ENCODE data around the gene SREBF2. TPM values are rescaled to one million over a fixed set of nuclear protein-coding genes. Genes with fewer than 3 reads are reported as not detected.
A peak's percentile ranks its signal among the peaks of the same experiment; 100 is the strongest.
"Not testable (repeated sequence)": the region's sequence is repeated elsewhere in the genome, so short reads cannot be mapped to it uniquely, and the experiment has no call there.

The SREBF2 gene
- total RNA-seq, 6 donors from 2014 or later = 124 to 175 (median 145) TPM

DNA sequence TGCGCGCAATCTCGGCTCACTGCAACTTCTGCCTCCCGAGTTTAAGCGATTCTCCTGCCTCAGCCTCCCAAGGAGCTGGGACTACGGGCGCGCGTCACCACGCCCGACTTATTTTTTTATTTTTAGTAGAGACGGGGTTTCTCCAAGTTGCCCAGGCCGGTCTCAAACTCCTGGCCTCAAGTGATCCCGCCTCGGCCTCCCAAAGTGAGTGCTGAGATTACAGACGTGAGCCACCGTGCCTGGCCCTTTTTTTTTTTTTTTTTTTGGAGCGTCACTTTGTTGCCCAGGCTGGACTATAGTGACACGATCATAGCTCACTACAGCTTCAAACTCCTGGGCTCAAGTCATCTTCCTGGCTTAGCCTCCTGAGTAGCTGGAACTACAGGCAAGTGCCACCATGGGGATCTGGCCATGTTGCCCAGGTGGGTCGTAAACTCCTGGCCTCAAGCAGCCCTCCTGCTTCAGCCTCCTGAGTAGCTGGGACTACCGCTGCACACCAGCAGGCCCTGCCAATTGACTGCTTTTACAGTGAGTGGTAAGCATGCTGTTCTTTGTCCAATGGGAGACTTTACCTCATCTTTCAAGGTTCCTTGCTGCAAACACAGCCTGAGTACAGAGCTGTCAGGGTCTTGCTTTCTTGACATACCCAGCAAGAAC, 114.6 kb downstream of the SREBF2 start:
- ATAC-seq (ENCODE audit: low FRiP score in 2 of 2) (no peak), DNase-seq (no peak)
- Histone ChIP-seq H3K27ac (peak overlapping the region in 1 of 4 donors; percentile 72), H3K4me3 (peak overlapping the region in 3 of 4 donors; percentile 80 to 90 (median 82)), H3K36me3 (no peaks in the 10 kb centered on the region), H3K4me1 (peaks cover 8 to 16% (median 14%) of the 10 kb centered on the region in 4 donors), H3K9me3 (no peaks in the 10 kb centered on the region), H3K27me3 (no peaks in the 10 kb centered on the region)
- WGBS, 2 donors = 70 to 71% methylated on average over 19 to 21 of the region's 21 CpGs
- TF ChIP-seq POLR2A (IDR thresholded peaks at IDR 0.05) (no peak), POLR2AphosphoS5 (IDR thresholded peaks at IDR 0.05) (no peak)

DNA sequence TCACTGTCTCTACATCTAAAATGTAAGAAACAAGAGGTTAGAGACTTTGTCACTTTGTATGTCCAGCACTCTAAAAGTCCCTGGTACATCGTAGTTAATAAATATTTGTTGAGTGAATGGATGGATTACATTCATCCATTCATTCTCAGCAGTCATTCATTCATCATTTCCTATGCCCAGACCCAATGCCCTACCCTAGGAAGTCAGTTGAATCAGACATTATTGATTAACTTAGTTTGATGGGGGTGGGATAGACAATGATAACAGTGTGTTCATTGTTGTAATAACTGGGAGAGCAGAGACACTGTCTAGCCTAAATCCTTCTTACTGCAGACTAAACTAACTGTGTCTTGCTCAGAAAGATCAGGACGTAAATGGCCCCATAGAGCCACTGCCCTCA, 115.2 kb downstream of the SREBF2 start:
- no peaks in the 10 kb centered on the region for H3K36me3 ChIP-seq
- 93 to 94% methylated on average over 2 of the region's 2 CpGs for WGBS, 2 donors
- no peaks in the 10 kb centered on the region for H3K27me3 ChIP-seq
- TF ChIP-seq, protein P1, sequence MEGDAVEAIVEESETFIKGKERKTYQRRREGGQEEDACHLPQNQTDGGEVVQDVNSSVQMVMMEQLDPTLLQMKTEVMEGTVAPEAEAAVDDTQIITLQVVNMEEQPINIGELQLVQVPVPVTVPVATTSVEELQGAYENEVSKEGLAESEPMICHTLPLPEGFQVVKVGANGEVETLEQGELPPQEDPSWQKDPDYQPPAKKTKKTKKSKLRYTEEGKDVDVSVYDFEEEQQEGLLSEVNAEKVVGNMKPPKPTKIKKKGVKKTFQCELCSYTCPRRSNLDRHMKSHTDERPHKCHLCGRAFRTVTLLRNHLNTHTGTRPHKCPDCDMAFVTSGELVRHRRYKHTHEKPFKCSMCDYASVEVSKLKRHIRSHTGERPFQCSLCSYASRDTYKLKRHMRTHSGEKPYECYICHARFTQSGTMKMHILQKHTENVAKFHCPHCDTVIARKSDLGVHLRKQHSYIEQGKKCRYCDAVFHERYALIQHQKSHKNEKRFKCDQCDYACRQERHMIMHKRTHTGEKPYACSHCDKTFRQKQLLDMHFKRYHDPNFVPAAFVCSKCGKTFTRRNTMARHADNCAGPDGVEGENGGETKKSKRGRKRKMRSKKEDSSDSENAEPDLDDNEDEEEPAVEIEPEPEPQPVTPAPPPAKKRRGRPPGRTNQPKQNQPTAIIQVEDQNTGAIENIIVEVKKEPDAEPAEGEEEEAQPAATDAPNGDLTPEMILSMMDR (IDR thresholded peaks at IDR 0.05) = no peak
- TF ChIP-seq POLR2A (IDR thresholded peaks at IDR 0.05) = no peak
- TF ChIP-seq EP300 (IDR thresholded peaks at IDR 0.05) = no peak
- no peak for TF ChIP-seq POLR2AphosphoS5 (IDR thresholded peaks at IDR 0.05)
- H3K27ac ChIP-seq = no peak overlapping the region
- DNase-seq (no peak), ATAC-seq (ENCODE audit: low FRiP score in 2 of 2) (no peak)
- H3K4me1 ChIP-seq = peaks cover 8 to 16% (median 14%) of the 10 kb centered on the region in 4 donors
- no peak overlapping the region for H3K4me3 ChIP-seq
- no peaks in the 10 kb centered on the region for H3K9me3 ChIP-seq

- WGBS, 2 donors = 85 to 94% methylated on average over 8 of the region's 8 CpGs
- H3K4me1 ChIP-seq = peaks cover 8 to 16% (median 14%) of the 10 kb centered on the region in 4 donors
- H3K36me3 ChIP-seq; H3K4me3 ChIP-seq; DNase-seq; H3K9me3 ChIP-seq; ATAC-seq (ENCODE audit: low FRiP score in 2 of 2); H3K27me3 ChIP-seq; H3K27ac ChIP-seq: not testable (repeated sequence)
These were observed 116.0 kb downstream of the SREBF2 start for GRCh38 chr22:41948928-41949296.

GRCh38 chr22:41949297-41949965, 116.5 kb downstream of the SREBF2 start:
- peaks cover 8 to 16% (median 14%) of the 10 kb centered on the region in 4 donors for H3K4me1 ChIP-seq
- H3K27me3 ChIP-seq = no peaks in the 10 kb centered on the region
- no peak overlapping the region for H3K4me3 ChIP-seq
- no peak for ATAC-seq (ENCODE audit: low FRiP score in 2 of 2)
- H3K27ac ChIP-seq = no peak overlapping the region
- 90 to 95% methylated on average over 7 of the region's 7 CpGs for WGBS, 2 donors
- DNase-seq = no peak
- H3K36me3 ChIP-seq = no peaks in the 10 kb centered on the region
- no peaks in the 10 kb centered on the region for H3K9me3 ChIP-seq
- TF ChIP-seq POLR2A (IDR thresholded peaks at IDR 0.05) = no peak
- TF ChIP-seq POLR2AphosphoS5 (IDR thresholded peaks at IDR 0.05) = no peak
- no peak for TF ChIP-seq EP300 (IDR thresholded peaks at IDR 0.05)
- TF ChIP-seq, protein P1 (IDR thresholded peaks at IDR 0.05) = no peak

GRCh38 chr22:41951898-41952474, 119.1 kb downstream of the SREBF2 start, which contains the start of gene SMIM45:
TSS of gene SMIM45 (plus strand) at chr22:41952150.
- Histone ChIP-seq H3K9me3 (no peaks in the 10 kb centered on the region), H3K4me3 (no peak within 1 kb of the TSS)
- DNase-seq = peak in 1 of 2 donors; percentile 72

More at GRCh38 chr22:41951898-41952474, 119.1 kb downstream of the SREBF2 start, which contains the start of gene SMIM45:
- Histone ChIP-seq H3K27ac (no peak within 1 kb of the TSS), H3K36me3 (no peaks in the 10 kb centered on the region), H3K27me3 (no peaks in the 10 kb centered on the region), H3K4me1 (peaks cover 0 to 4% (median 2%) of the 10 kb centered on the region in 4 donors)
- 55 to 82% methylated on average over 10 to 13 of the region's 16 CpGs for WGBS, 2 donors
- no peak for ATAC-seq (ENCODE audit: low FRiP score in 2 of 2)
- TF ChIP-seq POLR2A (IDR thresholded peaks at IDR 0.05) = no peak
- TF ChIP-seq EP300 (IDR thresholded peaks at IDR 0.05) = no peak
- TF ChIP-seq, protein P1 (IDR thresholded peaks at IDR 0.05) = no peak
- TF ChIP-seq POLR2AphosphoS5 (IDR thresholded peaks at IDR 0.05) = no peak

Data from upper lobe of left lung (tissue), 6 donors.